HG02798 (cell line): ENCODE data around the gene UBXN2A.
"Not testable (repeated sequence)": the region's sequence is repeated elsewhere in the genome, so short reads cannot be mapped to it uniquely, and the experiment has no call there.

Experiments
- ATAC-seq: cut with Tn5 transposase; IDR thresholded peaks from one replicate; pipeline ENCODE4 v1.9.1; 2021; ENCODE audit warnings: mild to moderate bottlenecking; ENCODE audit not compliant: unreplicated experiment, poor library complexity

The UBXN2A gene

DNA sequence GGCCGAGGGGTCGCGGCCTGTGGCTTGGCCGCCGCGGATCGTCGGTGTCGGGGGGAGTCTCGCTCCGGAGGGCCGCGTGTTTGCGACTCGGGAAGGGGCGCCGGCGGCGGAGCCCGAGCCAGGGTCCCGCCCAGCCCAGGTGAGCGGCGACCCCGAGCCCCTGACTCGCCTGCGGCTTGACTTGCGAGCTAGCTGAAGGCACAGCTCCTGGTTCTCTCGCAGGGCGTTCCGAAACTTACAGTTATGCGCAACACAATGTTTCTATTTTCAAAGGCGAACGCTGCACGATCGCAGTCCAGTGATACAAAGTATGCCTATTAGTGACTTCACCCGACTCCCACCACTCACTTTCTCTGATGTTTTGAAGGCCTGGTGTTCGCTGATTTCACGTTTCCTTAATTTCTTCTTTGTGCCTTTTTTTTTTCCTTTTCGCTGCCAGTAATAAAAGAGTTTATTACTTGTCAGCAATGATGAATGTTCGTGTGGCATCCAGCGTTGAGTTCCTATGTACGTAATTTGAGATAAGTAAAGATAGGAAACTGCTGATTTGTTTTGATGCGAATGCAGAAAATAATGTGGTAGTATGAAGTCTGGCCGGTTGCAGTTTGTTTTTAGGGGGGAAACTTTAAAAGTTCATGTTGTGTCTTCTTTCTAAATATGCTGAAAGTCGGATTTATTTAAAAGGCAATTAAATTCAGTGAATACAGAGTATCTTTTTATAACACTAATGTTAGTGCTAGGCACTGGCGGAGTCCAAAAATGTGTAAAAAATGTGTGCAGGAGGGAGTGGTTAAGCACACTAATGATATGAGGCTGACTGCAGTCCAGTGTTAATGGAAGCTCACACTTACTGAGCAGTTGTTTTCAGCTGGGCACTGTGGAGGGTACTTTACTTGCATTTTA, 706 bp downstream of the UBXN2A start:
- peak; percentile 68 for ATAC-seq

GRCh38 chr2:23941644-23942043, 1.4 kb downstream of the UBXN2A start:
- no peak for ATAC-seq

DNA sequence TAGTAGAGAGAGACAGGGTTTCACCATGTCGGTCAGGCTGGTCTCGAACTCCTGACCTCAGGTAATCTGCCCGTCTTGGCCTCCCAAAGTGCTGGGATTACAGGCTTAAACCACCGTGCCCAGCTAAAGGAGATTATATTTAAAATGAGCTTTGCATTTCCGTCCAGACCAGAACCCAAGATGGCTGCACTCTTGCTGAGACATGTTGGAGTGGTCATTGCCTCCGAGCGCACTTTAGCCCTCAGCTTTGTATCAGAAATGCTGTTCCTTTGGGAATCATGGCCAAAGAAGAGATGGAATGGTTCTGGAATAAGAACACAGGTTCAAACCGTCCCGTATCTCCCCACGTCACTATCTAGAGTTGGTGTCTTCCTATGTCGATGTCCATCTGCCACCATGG, 3.4 kb downstream of the UBXN2A start:
- ATAC-seq = no peak

GRCh38 chr2:23944527-23944926, 4.3 kb downstream of the UBXN2A start:
- ATAC-seq = no peak

DNA sequence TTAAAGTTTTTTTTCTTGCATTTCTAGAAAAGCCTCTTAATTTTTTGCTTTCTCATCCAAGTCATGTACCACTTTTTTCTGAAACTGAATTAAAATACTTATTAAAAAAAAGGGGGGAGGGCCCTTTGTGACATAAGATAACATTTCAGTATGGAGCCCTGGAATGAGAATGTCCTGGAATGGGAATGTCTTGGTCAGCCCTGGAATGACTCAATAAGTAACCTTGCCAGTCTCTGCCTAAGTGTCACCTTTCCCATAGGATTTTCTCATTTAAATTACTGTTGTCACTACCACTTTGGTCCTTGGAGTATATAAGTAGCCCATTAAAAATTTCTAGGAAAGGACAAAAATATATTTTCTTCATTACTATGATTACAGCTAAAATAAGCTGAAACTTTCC, 4.7 kb downstream of the UBXN2A start:
- no peak for ATAC-seq

DNA sequence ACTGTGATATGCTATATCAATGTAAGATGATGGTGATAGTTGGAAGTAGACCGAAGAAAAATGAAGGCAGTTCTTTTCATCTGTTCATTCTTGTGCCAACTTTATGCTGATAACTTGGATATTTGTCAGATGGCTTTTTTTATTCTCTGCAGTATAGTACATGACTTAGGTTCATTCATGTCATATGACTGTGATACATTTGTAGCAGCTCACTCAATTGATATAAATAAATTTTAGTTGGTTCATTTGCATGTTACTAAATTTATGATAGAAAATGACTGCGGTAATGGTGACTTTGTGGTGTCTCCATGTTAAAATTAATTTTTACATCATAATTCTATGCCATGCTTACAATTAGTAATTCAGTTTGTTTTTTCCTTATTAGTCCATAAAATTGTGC, 7.1 kb downstream of the UBXN2A start:
- no peak for ATAC-seq

- not testable (repeated sequence) for ATAC-seq
Observed at GRCh38 chr2:23952558-23952957, 12.3 kb downstream of the UBXN2A start.

- no peak for ATAC-seq
Observed at GRCh38 chr2:23953625-23954024, 13.4 kb downstream of the UBXN2A start.

- ATAC-seq = no peak
Observed at GRCh38 chr2:23954325-23955014, 14.2 kb downstream of the UBXN2A start.

- no peak for ATAC-seq
Observed at GRCh38 chr2:23967846-23968245, 27.6 kb downstream of the UBXN2A start.

GRCh38 chr2:23976883-23977282, 36.6 kb downstream of the UBXN2A start:
- no peak for ATAC-seq

GRCh38 chr2:23988371-23988770, 48.1 kb downstream of the UBXN2A start:
- ATAC-seq = no peak

GRCh38 chr2:23992931-23993330, 52.7 kb downstream of the UBXN2A start:
- no peak for ATAC-seq

- no peak for ATAC-seq
Observed at GRCh38 chr2:23993736-23994269, 53.5 kb downstream of the UBXN2A start.

- ATAC-seq = no peak
Observed at GRCh38 chr2:23994567-23994966, 54.3 kb downstream of the UBXN2A start.

GRCh38 chr2:24007693-24008092, 67.4 kb downstream of the UBXN2A start:
- ATAC-seq = no peak

- no peak for ATAC-seq
Observed at GRCh38 chr2:24008672-24009366, 68.6 kb downstream of the UBXN2A start.

- ATAC-seq = no peak
Observed at GRCh38 chr2:24009367-24009679, 69.1 kb downstream of the UBXN2A start.

DNA sequence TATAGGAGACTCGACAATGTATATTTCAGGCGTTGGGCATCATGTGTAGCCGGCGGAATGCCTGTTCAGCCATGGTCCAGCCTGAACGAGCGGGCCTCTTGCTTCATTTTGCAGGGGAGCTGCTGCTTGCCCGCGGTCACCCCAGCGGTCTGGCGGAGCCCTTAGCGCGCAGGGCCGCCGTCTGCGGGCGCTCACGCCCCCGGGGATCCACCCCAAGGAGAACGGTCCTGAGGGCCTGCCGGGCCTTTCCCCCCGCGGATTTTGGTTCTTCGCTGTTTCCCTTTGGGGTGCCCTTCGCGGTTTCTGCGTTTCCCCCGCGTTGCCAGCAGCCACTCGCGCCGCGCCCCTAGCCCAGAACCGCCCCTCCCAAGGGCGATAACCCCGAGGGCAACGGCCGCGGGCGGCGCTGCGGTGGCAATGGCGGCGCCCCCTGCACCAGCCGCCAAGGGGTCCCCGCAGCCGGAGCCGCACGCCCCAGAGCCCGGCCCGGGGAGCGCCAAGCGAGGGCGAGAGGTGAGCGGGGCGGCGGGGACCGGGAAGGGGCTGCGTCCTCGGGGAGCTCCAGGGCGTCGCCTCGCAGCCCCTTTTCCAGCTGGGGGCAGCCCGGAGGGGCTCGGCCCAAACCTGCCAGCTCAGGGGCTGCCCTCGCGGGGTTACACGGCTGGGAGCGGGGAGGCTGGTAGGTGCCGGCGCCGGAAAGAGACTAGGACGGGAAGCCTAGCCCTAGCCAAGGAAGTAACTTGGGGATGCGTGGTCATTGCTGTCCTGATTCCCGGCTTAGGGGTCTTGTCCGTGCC, 69.6 kb downstream of the UBXN2A start, which contains the start of gene MFSD2B:
MFSD2B (plus strand) TSS at position 406 of the 797 bp plus-strand sequence; CDS start at position 418, 12 bp downstream.
- no peak for ATAC-seq
